OCI-LY1 (cell line): Measurements from ENCODE around the gene CELF3.

Experiments
- EZH2 ChIP-seq: fragments of 200-600 bp; sonication (generic), shearing (Covaris generic); IDR thresholded peaks from 2 replicates; pipeline ENCODE4 v1.8.0; 2017; ENCODE audit warnings: borderline replicate concordance, mixed run types, mild to moderate bottlenecking, antibody characterized with exemption, low read length, moderate library complexity, mixed read lengths
- TF ChIP-seq, protein P1 (sequence below): fragments of 200-600 bp; sonication (generic), shearing (Covaris generic); IDR thresholded peaks from 2 replicates; pipeline ENCODE4 v1.5.1; 2017; ENCODE audit warnings: mild to moderate bottlenecking, antibody characterized with exemption, low read length, moderate library complexity, mixed read lengths

DNA sequence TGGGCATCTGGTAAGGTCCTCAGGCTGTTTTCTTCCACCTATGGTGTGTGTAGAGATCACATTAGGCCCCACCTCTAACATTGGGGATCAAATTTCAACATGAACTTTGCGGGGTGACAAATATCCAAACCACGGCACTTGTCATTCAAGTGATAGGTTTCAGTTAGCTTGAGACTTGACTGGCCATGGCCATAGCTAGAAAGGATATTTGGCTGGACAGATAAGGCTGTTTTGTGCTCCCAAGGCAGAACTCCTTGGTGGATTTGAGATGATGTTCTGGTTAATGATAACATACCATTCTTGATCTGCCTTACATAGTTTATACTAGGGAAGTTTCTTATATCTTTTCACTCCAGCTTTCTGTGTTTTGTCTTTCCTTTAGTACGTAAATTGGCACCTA is 48.5 kb downstream of the CELF3 start:
- TF ChIP-seq, protein P1, sequence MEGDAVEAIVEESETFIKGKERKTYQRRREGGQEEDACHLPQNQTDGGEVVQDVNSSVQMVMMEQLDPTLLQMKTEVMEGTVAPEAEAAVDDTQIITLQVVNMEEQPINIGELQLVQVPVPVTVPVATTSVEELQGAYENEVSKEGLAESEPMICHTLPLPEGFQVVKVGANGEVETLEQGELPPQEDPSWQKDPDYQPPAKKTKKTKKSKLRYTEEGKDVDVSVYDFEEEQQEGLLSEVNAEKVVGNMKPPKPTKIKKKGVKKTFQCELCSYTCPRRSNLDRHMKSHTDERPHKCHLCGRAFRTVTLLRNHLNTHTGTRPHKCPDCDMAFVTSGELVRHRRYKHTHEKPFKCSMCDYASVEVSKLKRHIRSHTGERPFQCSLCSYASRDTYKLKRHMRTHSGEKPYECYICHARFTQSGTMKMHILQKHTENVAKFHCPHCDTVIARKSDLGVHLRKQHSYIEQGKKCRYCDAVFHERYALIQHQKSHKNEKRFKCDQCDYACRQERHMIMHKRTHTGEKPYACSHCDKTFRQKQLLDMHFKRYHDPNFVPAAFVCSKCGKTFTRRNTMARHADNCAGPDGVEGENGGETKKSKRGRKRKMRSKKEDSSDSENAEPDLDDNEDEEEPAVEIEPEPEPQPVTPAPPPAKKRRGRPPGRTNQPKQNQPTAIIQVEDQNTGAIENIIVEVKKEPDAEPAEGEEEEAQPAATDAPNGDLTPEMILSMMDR = no peak
- TF ChIP-seq EZH2 = no peak
